Peyer's patch (tissue), 4 donors: ENCODE measurements around the gene PEAK1.

Experiments
- POLR2A ChIP-seq, 2 donors: fragments of 450-650 bp; IDR thresholded peaks; one replicate each; pipeline ENCODE4 v1.5.1; 2017; ENCODE audit warnings: antibody characterized with exemption in 2 of 2, mild to moderate bottlenecking in 2 of 2, moderate library complexity in 2 of 2
- TF ChIP-seq, protein P1 (sequence below), 6 experiments: fragments of 450-650 bp in 4 of 6; fragments of 200-600 bp in 2 of 6; sonication (generic) in 1 of 6; IDR thresholded peaks; one replicate each; pipeline ENCODE4 v1.5.1; 2017 to 2019; ENCODE audit warnings: antibody characterized with exemption in 6 of 6, mild to moderate bottlenecking in 3 of 6, moderate library complexity in 1 of 6

DNA sequence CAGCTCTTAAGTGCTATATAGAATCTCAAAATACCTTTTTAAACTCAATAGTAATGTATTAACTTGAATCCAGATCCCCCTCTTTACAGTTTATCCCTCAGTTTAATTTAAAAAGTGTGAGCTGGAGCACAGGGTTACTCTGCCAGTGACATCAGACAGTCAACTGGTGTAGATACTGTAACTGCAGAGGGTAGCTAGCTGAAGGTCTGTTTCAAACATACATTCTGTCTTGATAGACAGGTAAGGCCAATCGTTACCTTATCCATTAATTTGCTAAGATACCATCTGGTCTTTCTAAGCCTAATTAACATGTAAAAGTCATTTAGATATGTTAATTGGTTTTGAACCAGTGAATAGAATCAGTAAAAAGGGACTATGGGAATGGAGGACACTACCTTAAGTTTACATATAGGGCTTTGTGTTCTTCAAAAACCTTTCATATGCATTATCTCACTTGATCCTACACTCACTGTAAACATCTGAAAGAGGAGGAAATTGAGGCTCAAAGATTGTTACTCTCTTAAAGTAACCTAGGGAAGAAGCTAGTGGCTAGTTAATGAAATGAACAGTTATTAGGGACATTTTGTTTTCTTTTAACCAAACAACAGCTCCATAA lies 289.5 kb downstream of the PEAK1 start:
- TF ChIP-seq, protein P1, sequence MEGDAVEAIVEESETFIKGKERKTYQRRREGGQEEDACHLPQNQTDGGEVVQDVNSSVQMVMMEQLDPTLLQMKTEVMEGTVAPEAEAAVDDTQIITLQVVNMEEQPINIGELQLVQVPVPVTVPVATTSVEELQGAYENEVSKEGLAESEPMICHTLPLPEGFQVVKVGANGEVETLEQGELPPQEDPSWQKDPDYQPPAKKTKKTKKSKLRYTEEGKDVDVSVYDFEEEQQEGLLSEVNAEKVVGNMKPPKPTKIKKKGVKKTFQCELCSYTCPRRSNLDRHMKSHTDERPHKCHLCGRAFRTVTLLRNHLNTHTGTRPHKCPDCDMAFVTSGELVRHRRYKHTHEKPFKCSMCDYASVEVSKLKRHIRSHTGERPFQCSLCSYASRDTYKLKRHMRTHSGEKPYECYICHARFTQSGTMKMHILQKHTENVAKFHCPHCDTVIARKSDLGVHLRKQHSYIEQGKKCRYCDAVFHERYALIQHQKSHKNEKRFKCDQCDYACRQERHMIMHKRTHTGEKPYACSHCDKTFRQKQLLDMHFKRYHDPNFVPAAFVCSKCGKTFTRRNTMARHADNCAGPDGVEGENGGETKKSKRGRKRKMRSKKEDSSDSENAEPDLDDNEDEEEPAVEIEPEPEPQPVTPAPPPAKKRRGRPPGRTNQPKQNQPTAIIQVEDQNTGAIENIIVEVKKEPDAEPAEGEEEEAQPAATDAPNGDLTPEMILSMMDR (IDR thresholded peaks at IDR 0.05): no peak
- TF ChIP-seq POLR2A (IDR thresholded peaks at IDR 0.05): no peak
